IMR-90 (cell line): ENCODE measurements around the gene CDH23. TPM values are rescaled to one million over a fixed set of nuclear protein-coding genes. Genes with fewer than 3 reads are reported as not detected.

ENCODE experiments used
- ATAC-seq: fragments of 200-7000 bp; cut with Tn5 transposase; 2 replicates; pipeline ENCODE4 v1.9.1; 2020; ENCODE audit warnings: low read depth, mild to moderate bottlenecking, moderate library complexity
- BruUV-seq: library from RNA; stranded (reverse); fragments of 400-500 nt; replicated peaks from 2 replicates; lab custom pipeline; 2021; lab: Mats Ljungman, UMichigan
- CTCF ChIA-PET: fragments of 300-600 bp; formaldehyde crosslinking; extraction: SDS; loops from one replicate; lab custom pipeline; 2021; ENCODE audit warnings: antibody characterized with exemption; lab: Yijun Ruan, JAX
- POLR2A ChIA-PET: fragments of 300-600 bp; sonication (Branson Sonifier 250); formaldehyde crosslinking; loops from one replicate; lab custom pipeline; 2022; ENCODE audit warnings: antibody characterized with exemption; ENCODE audit not compliant: unreplicated experiment; lab: Charles Lee
- DNase-seq: peaks from one replicate; pipeline ENCODE4 v3.0.0; 2013
- H2AFZ ChIP-seq: replicated peaks from 2 replicates; pipeline ENCODE3; 2013; ENCODE audit warnings: low read length, mild to moderate bottlenecking; ENCODE audit not compliant: poor library complexity
- H2AK5ac ChIP-seq: 2 replicates; pipeline ENCODE4 v1.6.1; 2013; ENCODE audit warnings: low read depth, low read length, inconsistent platforms
- H2AK9ac ChIP-seq: replicated peaks from 2 replicates; pipeline ENCODE3; 2013; ENCODE audit warnings: mild to moderate bottlenecking, low read depth, low read length, moderate library complexity; ENCODE audit not compliant: poor library complexity
- H2BK120ac ChIP-seq: 2 replicates; pipeline ENCODE4 v1.6.1; 2013; ENCODE audit warnings: low read depth, low read length, inconsistent platforms
- H2BK15ac ChIP-seq: 3 replicates; pipeline ENCODE4 v1.6.1; 2013; ENCODE audit warnings: low read depth, low read length, inconsistent platforms
- H2BK20ac ChIP-seq: 2 replicates; pipeline ENCODE4 v1.6.1; 2013; ENCODE audit warnings: low read depth, mild to moderate bottlenecking, inconsistent platforms, low read length, moderate library complexity
- H2BK5ac ChIP-seq: 2 replicates; pipeline ENCODE4 v1.6.1; 2013; ENCODE audit warnings: mild to moderate bottlenecking, low read depth, low read length, inconsistent platforms; ENCODE audit not compliant: poor library complexity, severe bottlenecking
- H3K14ac ChIP-seq: replicated peaks from 2 replicates; pipeline ENCODE4 v1.6.1; 2013; ENCODE audit warnings: low read depth, low read length, inconsistent platforms
- H3K18ac ChIP-seq: 2 replicates; pipeline ENCODE4 v1.6.1; 2013; ENCODE audit warnings: low read depth, low read length, control low read depth
- H3K23ac ChIP-seq: 2 replicates; pipeline ENCODE4 v1.6.1; 2013; ENCODE audit warnings: low read depth, low read length, inconsistent platforms
- H3K27ac ChIP-seq: 2 replicates; pipeline ENCODE4 v1.5.1; 2013; ENCODE audit warnings: mild to moderate bottlenecking, control low read depth, low read length; ENCODE audit not compliant: insufficient read depth
- H3K27me3 ChIP-seq: 2 replicates; pipeline ENCODE4 v1.6.1; 2013; ENCODE audit warnings: low read length; ENCODE audit not compliant: control insufficient read depth, insufficient read depth
- H3K36me3 ChIP-seq: 2 replicates; pipeline ENCODE4 v1.6.1; 2013; ENCODE audit warnings: low read length, mixed read lengths; ENCODE audit not compliant: control insufficient read depth, insufficient read depth
- H3K4ac ChIP-seq: 2 replicates; pipeline ENCODE4 v1.6.1; 2013; ENCODE audit warnings: low read depth, low read length, inconsistent platforms
- H3K4me1 ChIP-seq: 2 replicates; pipeline ENCODE4 v1.6.1; 2013; ENCODE audit warnings: low read length, mixed read lengths; ENCODE audit not compliant: control insufficient read depth, insufficient read depth
- H3K4me2 ChIP-seq: 2 replicates; pipeline ENCODE4 v1.6.1; 2013; ENCODE audit warnings: low read depth, mild to moderate bottlenecking, control low read depth, low read length, moderate library complexity
- H3K4me3 ChIP-seq: 2 replicates; pipeline ENCODE4 v1.5.1; 2013; ENCODE audit warnings: low read depth, mild to moderate bottlenecking, control low read depth, low read length, moderate library complexity; ENCODE audit not compliant: insufficient read depth
- H3K56ac ChIP-seq: 2 replicates; pipeline ENCODE4 v1.6.1; 2013; ENCODE audit warnings: low read length, inconsistent platforms; ENCODE audit not compliant: insufficient read depth; ENCODE audit errors: extremely low read depth
- H3K79me1 ChIP-seq, 2 experiments: 2 replicates each; pipeline ENCODE4 v1.6.1; 2013; ENCODE audit warnings: low read length in 2 of 2, inconsistent platforms in 1 of 2, low read depth in 1 of 2
- H3K9ac ChIP-seq: 2 replicates; pipeline ENCODE4 v1.6.1; 2013; ENCODE audit warnings: low read depth, low read length, control low read depth
- H3K9me1 ChIP-seq: 2 replicates; pipeline ENCODE4 v1.6.1; 2013; ENCODE audit warnings: low read length, inconsistent platforms; ENCODE audit not compliant: insufficient read depth
- H3K9me3 ChIP-seq: 2 replicates; pipeline ENCODE4 v1.6.1; 2013; ENCODE audit warnings: low read length; ENCODE audit not compliant: control insufficient read depth, insufficient read depth
- H4K20me1 ChIP-seq: 2 replicates; pipeline ENCODE4 v1.6.1; 2013; ENCODE audit warnings: low read length, inconsistent platforms; ENCODE audit not compliant: insufficient read depth
- H4K5ac ChIP-seq: 2 replicates; pipeline ENCODE4 v1.6.1; 2013; ENCODE audit warnings: mild to moderate bottlenecking, low read depth, low read length, control low read depth
- H4K8ac ChIP-seq, 2 experiments: 2 replicates each; pipeline ENCODE4 v1.6.1; 2013; ENCODE audit warnings: low read depth in 2 of 2, low read length in 2 of 2, control low read depth in 1 of 2, inconsistent platforms in 1 of 2
- H4K91ac ChIP-seq: 2 replicates; pipeline ENCODE4 v1.6.1; 2013; ENCODE audit warnings: low read depth, low read length, inconsistent platforms; ENCODE audit not compliant: insufficient read depth
- BHLHE40 ChIP-seq: fragments of 150-350 bp; IDR thresholded peaks from 2 replicates; pipeline ENCODE4 v1.6.1; 2016; ENCODE audit warnings: mild to moderate bottlenecking, low read depth, low read length
- CEBPB ChIP-seq: IDR thresholded peaks from 2 replicates; pipeline ENCODE4 v1.6.1; 2012; ENCODE audit warnings: low read depth, low read length, improper control_type of control experiment
- CHD1 ChIP-seq: IDR thresholded peaks from 2 replicates; pipeline ENCODE4 v1.6.1; 2012; ENCODE audit warnings: low read depth, low read length, improper control_type of control experiment
- FOS ChIP-seq: fragments of 150-350 bp; IDR thresholded peaks from 2 replicates; pipeline ENCODE4 v1.6.1; 2016; ENCODE audit warnings: low read depth, low read length
- MAFK ChIP-seq: IDR thresholded peaks from 2 replicates; pipeline ENCODE4 v1.6.1; 2012; ENCODE audit warnings: low read depth, low read length, improper control_type of control experiment
- MAZ ChIP-seq: IDR thresholded peaks from 2 replicates; pipeline ENCODE4 v1.6.1; 2012; ENCODE audit warnings: low read depth, mild to moderate bottlenecking, low read length, improper control_type of control experiment, moderate library complexity, borderline replicate concordance
- MXI1 ChIP-seq: IDR thresholded peaks from 2 replicates; pipeline ENCODE4 v1.6.1; 2012; ENCODE audit warnings: low read depth, mild to moderate bottlenecking, low read length, moderate library complexity, borderline replicate concordance
- NFE2L2 ChIP-seq: fragments of 150-350 bp; IDR thresholded peaks from 2 replicates; pipeline ENCODE4 v1.6.1; 2016; ENCODE audit warnings: low read depth, mild to moderate bottlenecking, low read length
- POLR2A ChIP-seq: IDR thresholded peaks from 2 replicates; pipeline ENCODE4 v1.6.1; 2012; ENCODE audit warnings: mild to moderate bottlenecking, low read depth, low read length
- RAD21 ChIP-seq: IDR thresholded peaks from 2 replicates; pipeline ENCODE4 v1.6.1; 2012; ENCODE audit warnings: low read length, improper control_type of control experiment
- RCOR1 ChIP-seq: IDR thresholded peaks from 2 replicates; pipeline ENCODE4 v1.6.1; 2012; ENCODE audit warnings: mild to moderate bottlenecking, low read length, improper control_type of control experiment; ENCODE audit not compliant: insufficient replicate concordance
- RFX5 ChIP-seq: IDR thresholded peaks from 2 replicates; pipeline ENCODE4 v1.8.0; 2012; ENCODE audit warnings: low read depth, mild to moderate bottlenecking, low read length, moderate library complexity
- SMC3 ChIP-seq: fragments of 150-350 bp; IDR thresholded peaks from 2 replicates; pipeline ENCODE4 v1.6.1; 2016; ENCODE audit warnings: low read depth, mild to moderate bottlenecking, antibody characterized with exemption, low read length, moderate library complexity
- WGBS, 2 experiments: methylation state at CpG; one replicate each; pipeline versions ENCODE4 v1.1.5 to v1.1.7; 2013; ENCODE audit warnings: missing lambda C conversion rate in 2 of 2; ENCODE audit not compliant: insufficient read length in 1 of 2; ENCODE audit errors: extremely low coverage in 2 of 2; 5-methylcytosine and 5-hydroxymethylcytosine counted together
- dilution Hi-C: fragments of 300-500 bp; cut with HindIII; formaldehyde crosslinking; loops from one replicate; pipeline ENCODE4 v1.14.3; 2018; ENCODE audit warnings: low sequenced_read_pairs; ENCODE audit not compliant: unreplicated experiment
- in situ Hi-C: fragments of 300-500 bp; cut with MboI; formaldehyde crosslinking; loops from 3 replicates; pipeline ENCODE4 v1.14.3; 2019; ENCODE audit warnings: low sequenced_read_pairs, inconsistent platforms, mixed read lengths
- intact Hi-C: fragments of 100-400 bp; cut with micrococcal nuclease; formaldehyde crosslinking; loops from 2 replicates; pipeline ENCODE4 v1.10.0; 2022
- polyA plus RNA-seq, 3 experiments: library from polyadenylated mRNA; depleted of rRNA; stranded (reverse); fragments of >200 nt; gene quantifications; 2 replicates each; pipeline ENCODE4 v1.2.3, GENCODE V29; 2012; ENCODE audit warnings: low replicate concordance in 1 of 3
- total RNA-seq: library from RNA; depleted of rRNA; stranded (reverse); fragments of >200 nt; gene quantifications from 2 replicates; pipeline ENCODE4 v1.2.3, GENCODE V29; 2012
- TF ChIP-seq, protein P1 (sequence below): fragments of 150-350 bp; IDR thresholded peaks from 2 replicates; pipeline ENCODE4 v1.6.1; 2016; ENCODE audit warnings: low read depth, mild to moderate bottlenecking, low read length, moderate library complexity, borderline replicate concordance
- TF ChIP-seq, protein P2 (sequence below): fragments of 150-350 bp; IDR thresholded peaks from 2 replicates; pipeline ENCODE4 v1.6.1; 2017; ENCODE audit warnings: mild to moderate bottlenecking, antibody characterized with exemption, low read length, low read depth
- TF ChIP-seq, protein P3 (sequence below): conservative IDR thresholded peaks from 2 replicates; pipeline ENCODE4 v1.5.1; 2012; ENCODE audit warnings: mild to moderate bottlenecking, low read depth, low read length, improper control_type of control experiment

Gene CDH23
- total and polyA plus RNA-seq, 2 of the 4 experiments (the other 2 are of a cell fraction): under 0.01 to 0.03 TPM

DNA sequence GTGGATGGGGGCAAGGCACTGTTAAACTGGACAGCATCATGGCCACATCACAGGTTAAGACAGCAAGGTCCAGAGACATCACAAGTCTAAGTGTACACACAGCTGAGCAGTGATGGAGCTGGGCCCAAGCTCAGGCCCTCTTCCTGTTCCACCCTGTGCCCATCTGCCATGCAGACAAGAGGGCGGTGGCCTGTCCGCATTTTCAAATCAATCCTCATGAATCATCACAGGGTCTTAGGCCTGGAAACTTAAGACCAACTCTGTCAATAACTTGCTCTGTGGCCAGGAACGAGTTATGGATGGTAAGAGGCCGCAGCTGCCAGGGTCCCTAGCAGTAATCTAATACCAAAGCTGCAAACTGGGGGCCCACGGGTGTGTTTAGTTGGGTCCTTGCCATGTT lies 319.7 kb downstream of the CDH23 start:
- H3K79me1 ChIP-seq: no peaks in the 10 kb centered on the region
- no peak overlapping the region for H2BK120ac ChIP-seq
- H4K5ac ChIP-seq: no peak overlapping the region
- H2BK5ac ChIP-seq: no peak overlapping the region
- TF ChIP-seq CEBPB: no peak
- no peak for TF ChIP-seq SMC3
- TF ChIP-seq, protein P1, sequence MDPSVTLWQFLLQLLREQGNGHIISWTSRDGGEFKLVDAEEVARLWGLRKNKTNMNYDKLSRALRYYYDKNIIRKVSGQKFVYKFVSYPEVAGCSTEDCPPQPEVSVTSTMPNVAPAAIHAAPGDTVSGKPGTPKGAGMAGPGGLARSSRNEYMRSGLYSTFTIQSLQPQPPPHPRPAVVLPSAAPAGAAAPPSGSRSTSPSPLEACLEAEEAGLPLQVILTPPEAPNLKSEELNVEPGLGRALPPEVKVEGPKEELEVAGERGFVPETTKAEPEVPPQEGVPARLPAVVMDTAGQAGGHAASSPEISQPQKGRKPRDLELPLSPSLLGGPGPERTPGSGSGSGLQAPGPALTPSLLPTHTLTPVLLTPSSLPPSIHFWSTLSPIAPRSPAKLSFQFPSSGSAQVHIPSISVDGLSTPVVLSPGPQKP: no peak
- TF ChIP-seq RAD21: no peak
- TF ChIP-seq CHD1: no peak
- no peak for TF ChIP-seq NFE2L2
- TF ChIP-seq, protein P2, sequence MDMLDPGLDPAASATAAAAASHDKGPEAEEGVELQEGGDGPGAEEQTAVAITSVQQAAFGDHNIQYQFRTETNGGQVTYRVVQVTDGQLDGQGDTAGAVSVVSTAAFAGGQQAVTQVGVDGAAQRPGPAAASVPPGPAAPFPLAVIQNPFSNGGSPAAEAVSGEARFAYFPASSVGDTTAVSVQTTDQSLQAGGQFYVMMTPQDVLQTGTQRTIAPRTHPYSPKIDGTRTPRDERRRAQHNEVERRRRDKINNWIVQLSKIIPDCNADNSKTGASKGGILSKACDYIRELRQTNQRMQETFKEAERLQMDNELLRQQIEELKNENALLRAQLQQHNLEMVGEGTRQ: no peak
- no peak for TF ChIP-seq RFX5
- no peak for TF ChIP-seq FOS
- TF ChIP-seq MXI1: no peak
- TF ChIP-seq POLR2A: no peak
- TF ChIP-seq, protein P3, sequence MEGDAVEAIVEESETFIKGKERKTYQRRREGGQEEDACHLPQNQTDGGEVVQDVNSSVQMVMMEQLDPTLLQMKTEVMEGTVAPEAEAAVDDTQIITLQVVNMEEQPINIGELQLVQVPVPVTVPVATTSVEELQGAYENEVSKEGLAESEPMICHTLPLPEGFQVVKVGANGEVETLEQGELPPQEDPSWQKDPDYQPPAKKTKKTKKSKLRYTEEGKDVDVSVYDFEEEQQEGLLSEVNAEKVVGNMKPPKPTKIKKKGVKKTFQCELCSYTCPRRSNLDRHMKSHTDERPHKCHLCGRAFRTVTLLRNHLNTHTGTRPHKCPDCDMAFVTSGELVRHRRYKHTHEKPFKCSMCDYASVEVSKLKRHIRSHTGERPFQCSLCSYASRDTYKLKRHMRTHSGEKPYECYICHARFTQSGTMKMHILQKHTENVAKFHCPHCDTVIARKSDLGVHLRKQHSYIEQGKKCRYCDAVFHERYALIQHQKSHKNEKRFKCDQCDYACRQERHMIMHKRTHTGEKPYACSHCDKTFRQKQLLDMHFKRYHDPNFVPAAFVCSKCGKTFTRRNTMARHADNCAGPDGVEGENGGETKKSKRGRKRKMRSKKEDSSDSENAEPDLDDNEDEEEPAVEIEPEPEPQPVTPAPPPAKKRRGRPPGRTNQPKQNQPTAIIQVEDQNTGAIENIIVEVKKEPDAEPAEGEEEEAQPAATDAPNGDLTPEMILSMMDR: no peak
- no peak for TF ChIP-seq MAZ
- TF ChIP-seq MAFK: no peak
- TF ChIP-seq RCOR1: no peak
- TF ChIP-seq BHLHE40: no peak
- H4K20me1 ChIP-seq: no peaks in the 10 kb centered on the region
- dilution Hi-C loops: no loop called here
- H2BK15ac ChIP-seq: no peak overlapping the region
- H4K8ac ChIP-seq: no peak overlapping the region
- H3K27me3 ChIP-seq: peaks cover 13% of the 10 kb centered on the region; the same call in 1 of the 2 replicates
- H2BK20ac ChIP-seq: no peak overlapping the region
- WGBS, 2 experiments: 100% methylated on average over 1 of the region's 5 CpGs; no CpG with 5 or more reads in 1 of the 2 experiments
- H2AK9ac ChIP-seq: no peak overlapping the region
- H4K91ac ChIP-seq: no peak overlapping the region
- intact Hi-C loops: no loop called here
- peaks cover 26% of the 10 kb centered on the region for H3K4me1 ChIP-seq
- H3K27ac ChIP-seq: no peak overlapping the region
- BruUV-seq: no TSS peak
- H3K36me3 ChIP-seq: no peaks in the 10 kb centered on the region
- H3K4me2 ChIP-seq: no peak overlapping the region
- H3K56ac ChIP-seq: no peak overlapping the region
- H2AFZ ChIP-seq: no peak overlapping the region
- H3K4me3 ChIP-seq: no peak overlapping the region
- no peaks in the 10 kb centered on the region for H3K9me3 ChIP-seq
- H3K14ac ChIP-seq: no peak overlapping the region
- in situ Hi-C loops: no loop called here
- H3K9ac ChIP-seq: no peak overlapping the region
- no peak overlapping the region for H3K4ac ChIP-seq
- H3K23ac ChIP-seq: no peak overlapping the region
- CTCF ChIA-PET: interaction anchor here (0.8 kb wide), 1 partner anchor 12 kb away, joined by 3 read pairs; no protein-coding TSS in a partner anchor
- no peak overlapping the region for H2AK5ac ChIP-seq
- H3K9me1 ChIP-seq: no peaks in the 10 kb centered on the region
- DNase-seq: no peak
- ATAC-seq: no peak
- no peak overlapping the region for H3K18ac ChIP-seq
- POLR2A ChIA-PET: no interaction called here
